Stimulated activated CD4-positive, alpha-beta T cell treated with anti-CD3 and anti-CD28 coated beads, Interleukin-4, amount 100 ng/mL, for 1 hour (primary cell): ENCODE results near the gene ILF3.
A peak's percentile ranks its signal among the peaks of the same experiment; 100 is the strongest.

ENCODE experiments used
- DNase-seq: peaks from one replicate; pipeline ENCODE4 v3.0.0-alpha.2; 2020

ILF3 gene

DNA sequence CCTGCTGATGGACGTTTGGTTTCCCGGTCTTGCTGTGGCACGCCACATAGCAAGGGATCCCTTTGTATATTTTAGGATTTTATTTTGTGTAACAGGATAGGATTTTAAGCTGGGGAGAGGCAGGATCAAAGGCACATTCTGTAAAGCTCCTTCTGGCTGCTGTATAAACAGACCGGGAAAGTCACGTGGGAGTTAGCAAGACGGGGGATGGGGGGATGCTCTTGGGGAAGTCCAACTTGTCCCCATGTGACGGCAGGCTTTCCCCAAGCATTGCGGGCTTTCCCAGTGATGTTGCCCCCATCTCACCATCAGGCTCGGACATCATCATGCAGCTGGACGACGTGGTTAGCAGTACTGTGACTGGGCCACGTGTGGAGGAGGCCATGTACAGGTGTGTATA, 52.8 kb downstream of the ILF3 start:
- no peak for DNase-seq

DNA sequence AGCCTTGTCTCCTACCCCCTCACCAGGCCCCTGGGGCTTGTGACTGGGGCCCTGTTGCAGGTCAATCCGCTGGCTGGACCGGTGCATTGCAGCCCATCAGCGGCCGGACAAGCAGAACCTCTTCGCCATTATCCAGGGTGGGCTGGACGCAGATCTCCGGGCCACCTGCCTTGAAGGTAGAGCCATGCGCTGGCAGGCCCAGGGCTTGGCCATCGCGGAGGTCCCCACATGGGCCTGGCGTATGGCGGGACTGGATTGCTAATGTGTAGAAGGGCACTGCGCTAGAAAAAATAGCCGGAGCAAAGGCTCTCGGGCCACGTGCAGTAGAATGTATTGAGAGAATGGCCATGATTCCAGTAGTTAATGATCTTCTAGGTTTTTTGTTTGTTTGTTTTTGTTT, 53.3 kb downstream of the ILF3 start:
- no peak for DNase-seq

GRCh38 chr19:10708291-10708690, 54.1 kb downstream of the ILF3 start:
- no peak for DNase-seq

- DNase-seq: no peak
Measured at GRCh38 chr19:10712045-10712444, 57.9 kb downstream of the ILF3 start.

- no peak for DNase-seq
Measured at GRCh38 chr19:10712754-10713153, 58.6 kb downstream of the ILF3 start.

GRCh38 chr19:10713317-10713716, 59.2 kb downstream of the ILF3 start:
- DNase-seq: no peak

GRCh38 chr19:10717054-10717355, 62.9 kb downstream of the ILF3 start:
- no peak for DNase-seq

- peak; percentile 96 for DNase-seq
Measured at GRCh38 chr19:10717356-10718204, 63.4 kb downstream of the ILF3 start, which contains the start of gene DNM2. TSS of gene DNM2 (plus strand) at chr19:10718079. CDS start at chr19:10718243, 164 bp downstream.

GRCh38 chr19:10718205-10719196, 64.4 kb downstream of the ILF3 start:
- peak; percentile 59 for DNase-seq

DNA sequence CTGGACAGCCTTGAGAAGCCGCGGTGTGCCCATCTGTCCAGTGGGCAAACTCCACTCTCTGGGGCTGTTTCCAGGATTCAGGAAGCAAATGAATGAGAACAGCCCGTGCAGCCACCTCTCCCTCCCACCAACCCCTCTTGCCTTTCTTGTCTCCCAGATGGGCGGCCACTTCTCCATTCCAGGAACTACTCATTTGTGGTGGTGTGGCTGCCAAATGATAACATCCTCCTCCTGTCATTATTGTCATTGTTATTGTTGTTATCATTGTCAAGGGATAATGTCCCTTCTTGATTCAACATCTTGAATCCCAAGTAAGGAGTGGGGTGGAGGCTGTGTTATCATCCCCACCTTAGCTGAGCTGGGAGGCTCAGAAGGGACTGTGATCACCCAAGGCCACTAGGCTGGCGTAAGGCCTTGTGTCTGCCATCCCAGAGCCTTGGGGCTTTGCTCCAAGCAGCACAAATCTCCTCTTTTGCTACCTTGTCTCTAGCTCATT, 65.4 kb downstream of the ILF3 start:
- no peak for DNase-seq

DNA sequence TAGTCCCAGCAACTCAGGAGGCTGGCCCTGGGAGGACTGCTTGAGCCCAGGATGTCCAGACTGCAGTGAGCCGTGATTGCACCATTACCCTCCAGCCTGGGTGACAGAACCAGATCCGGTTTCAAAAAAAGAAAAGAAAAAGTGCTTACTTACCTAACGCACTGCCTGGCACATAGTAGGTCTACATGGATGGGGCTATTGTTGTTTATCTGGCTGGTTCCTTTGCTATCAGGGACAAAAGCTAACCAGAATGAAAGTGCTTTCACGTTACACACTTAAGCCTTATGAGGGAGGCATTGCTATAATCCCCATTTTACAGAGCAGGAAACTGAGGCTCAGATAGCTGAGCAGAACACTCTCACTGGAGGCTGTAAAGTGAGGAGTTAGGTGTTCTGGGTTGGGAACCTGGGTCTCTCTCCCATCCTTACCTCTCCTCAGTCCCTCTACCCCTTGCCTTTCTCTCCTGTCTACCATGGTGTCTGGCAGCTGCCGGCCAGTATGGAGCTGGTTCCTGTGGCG, 66.5 kb downstream of the ILF3 start:
- DNase-seq: no peak

GRCh38 chr19:10723591-10723990, 69.4 kb downstream of the ILF3 start:
- DNase-seq: no peak

DNA sequence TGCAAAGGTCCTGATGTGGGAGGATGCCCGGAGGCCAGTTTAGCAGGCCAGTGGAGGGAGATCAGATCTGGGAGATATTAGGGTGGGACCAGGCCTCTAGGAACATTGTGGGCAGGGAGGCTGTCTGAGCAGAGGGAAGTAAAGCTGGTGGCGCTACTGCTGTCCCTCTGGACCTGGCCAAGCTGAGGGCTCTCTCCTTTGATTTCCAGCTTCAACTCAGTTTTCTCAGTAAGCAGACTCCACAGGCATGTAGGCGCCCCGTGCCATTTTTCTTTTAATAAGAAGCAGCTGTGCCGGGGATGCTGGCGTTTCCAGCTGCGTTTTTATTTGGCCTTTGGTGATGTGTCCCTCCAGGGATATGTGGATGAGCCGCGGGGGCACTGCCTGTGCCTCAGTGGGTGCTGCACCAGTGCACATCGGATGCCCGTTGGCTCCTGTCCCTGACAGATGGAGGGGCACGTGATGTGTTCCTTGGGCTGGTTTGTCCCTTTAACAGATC, 70.5 kb downstream of the ILF3 start:
- DNase-seq: no peak

- no peak for DNase-seq
Measured at GRCh38 chr19:10725415-10725814, 71.3 kb downstream of the ILF3 start.

GRCh38 chr19:10726268-10726667, 72.1 kb downstream of the ILF3 start:
- no peak for DNase-seq

DNA sequence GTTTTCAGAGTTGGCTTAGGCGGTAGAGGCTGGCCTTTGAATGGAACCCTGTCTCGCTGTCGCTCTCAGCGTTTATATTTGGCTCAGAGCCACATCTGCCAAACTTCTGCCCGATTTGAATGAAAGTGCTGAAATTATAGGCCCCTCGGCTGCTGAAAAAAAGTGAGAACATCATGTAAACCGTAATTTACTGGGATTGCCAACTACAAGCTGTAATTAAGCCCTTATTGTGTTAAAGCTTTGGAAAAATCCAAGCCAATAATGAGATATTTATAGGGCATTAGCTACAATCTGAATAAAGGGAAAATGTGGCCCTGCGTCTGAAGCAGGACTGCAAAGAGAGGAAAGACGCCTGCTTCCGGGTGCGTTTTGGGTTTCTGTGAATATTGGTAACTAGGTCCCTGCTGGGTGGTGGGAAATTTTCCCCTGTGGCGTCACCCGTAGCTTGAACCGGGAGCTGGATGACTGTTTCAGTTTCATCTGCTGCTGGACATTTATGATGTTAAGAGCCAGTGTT, 73.6 kb downstream of the ILF3 start:
- no peak for DNase-seq

GRCh38 chr19:10729411-10729810, 75.3 kb downstream of the ILF3 start:
- DNase-seq: no peak

DNA sequence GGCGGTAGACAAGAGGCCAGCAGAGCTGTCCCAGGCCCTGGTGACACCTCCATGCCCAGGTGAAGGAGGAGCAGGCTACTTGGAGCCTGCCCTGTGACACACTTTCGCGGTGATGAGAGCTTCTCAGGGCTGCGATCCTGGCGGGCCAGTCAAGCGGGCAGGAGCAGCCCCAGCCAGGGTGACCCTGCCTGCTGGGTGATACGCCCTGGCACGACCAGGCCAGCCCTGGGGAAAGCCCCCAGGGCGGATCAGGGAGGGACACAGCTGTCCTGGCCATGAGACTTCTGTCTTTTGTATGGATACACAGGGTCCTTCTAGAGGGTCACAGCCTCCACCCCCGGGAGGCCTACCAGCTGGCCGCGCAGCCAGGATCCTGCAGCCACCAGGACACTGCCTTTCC, 76.8 kb downstream of the ILF3 start:
- DNase-seq: no peak

DNA sequence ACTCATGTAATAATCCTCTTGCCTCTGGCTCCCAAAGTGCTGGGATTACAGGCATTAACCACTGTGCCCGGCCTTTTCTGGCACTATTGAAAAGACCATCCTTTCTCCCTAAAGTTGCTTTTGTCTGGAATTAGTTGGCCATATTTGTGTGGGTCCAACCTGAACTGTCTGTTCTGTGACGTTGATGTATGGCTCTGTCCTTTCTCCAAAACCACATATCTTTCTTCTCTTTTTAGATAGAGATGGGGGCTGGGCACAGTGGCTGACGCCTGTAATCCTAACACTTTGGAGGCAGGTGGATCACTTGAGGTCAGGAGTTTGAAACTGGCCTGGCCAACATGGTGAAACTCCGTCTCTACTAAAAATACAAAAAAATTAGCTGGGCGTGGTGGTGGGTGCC, 81.6 kb downstream of the ILF3 start:
- DNase-seq: no peak

GRCh38 chr19:10736189-10736588, 82.0 kb downstream of the ILF3 start:
- DNase-seq: no peak

GRCh38 chr19:10736916-10737551, 82.9 kb downstream of the ILF3 start:
- no peak for DNase-seq

GRCh38 chr19:10737722-10738121, 83.6 kb downstream of the ILF3 start:
- DNase-seq: no peak

GRCh38 chr19:10740798-10741197, 86.7 kb downstream of the ILF3 start:
- DNase-seq: no peak
